Endothelial cell (in vitro differentiated cells): ENCODE measurements around the gene PLXNB2. TPM values are rescaled to one million over a fixed set of nuclear protein-coding genes. Genes with fewer than 3 reads are reported as not detected.

Experiments
- DNase-seq: peaks from one replicate; pipeline ENCODE4 v3.0.0; 2021; ENCODE audit warnings: low spot score
- H3K27ac Mint-ChIP-seq: one replicate; pipeline ENCODE4 v1.8.0; 2021; ENCODE audit warnings: mixed read lengths, inconsistent platforms; ENCODE audit not compliant: unreplicated experiment
- H3K27me3 Mint-ChIP-seq: one replicate; pipeline ENCODE4 v1.8.0; 2021; ENCODE audit warnings: mild to moderate bottlenecking, moderate library complexity, mixed read lengths, inconsistent platforms; ENCODE audit not compliant: unreplicated experiment
- H3K36me3 Mint-ChIP-seq: one replicate; pipeline ENCODE4 v1.8.0; 2021; ENCODE audit warnings: mild to moderate bottlenecking, low read depth, mixed read lengths, inconsistent platforms; ENCODE audit not compliant: unreplicated experiment
- H3K4me1 Mint-ChIP-seq: one replicate; pipeline ENCODE4 v1.8.0; 2021; ENCODE audit warnings: mild to moderate bottlenecking, mixed read lengths, inconsistent platforms; ENCODE audit not compliant: unreplicated experiment
- H3K4me3 Mint-ChIP-seq: one replicate; pipeline ENCODE4 v1.8.0; 2021; ENCODE audit warnings: mild to moderate bottlenecking, mixed read lengths, inconsistent platforms; ENCODE audit not compliant: unreplicated experiment
- H3K9me3 Mint-ChIP-seq: one replicate; pipeline ENCODE4 v1.8.0; 2021; ENCODE audit warnings: mixed read lengths, inconsistent platforms; ENCODE audit not compliant: unreplicated experiment
- CTCF ChIP-seq: fragments of 200-600 bp; sonication (generic); IDR thresholded peaks from one replicate; pipeline ENCODE4 v1.5.0; 2021; ENCODE audit warnings: antibody characterized with exemption; ENCODE audit not compliant: unreplicated experiment
- total RNA-seq: library from RNA; stranded (reverse); fragmentation: NEBNext Ultra II Directional; extraction: Animal tissue kit (Norgen Biotek cat#: 25700); gene quantifications from one replicate; pipeline ENCODE4 v1.2.1, GENCODE V29; 2021; ENCODE audit not compliant: unreplicated experiment

PLXNB2 gene
- total RNA-seq, 1 donor from 2014 or later, result 96.5 TPM

GRCh38 chr22:50264104-50264745, 43.2 kb downstream of the PLXNB2 start:
- H3K36me3 Mint-ChIP-seq, result peaks cover 5% of the 10 kb centered on the region
- no peak overlapping the region for H3K27ac Mint-ChIP-seq
- H3K27me3 Mint-ChIP-seq, result peaks cover 10% of the 10 kb centered on the region
- peaks cover 4% of the 10 kb centered on the region for H3K4me1 Mint-ChIP-seq
- no peaks in the 10 kb centered on the region for H3K9me3 Mint-ChIP-seq
- no peak overlapping the region for H3K4me3 Mint-ChIP-seq
- no peak for DNase-seq
- no peak for TF ChIP-seq CTCF

DNA sequence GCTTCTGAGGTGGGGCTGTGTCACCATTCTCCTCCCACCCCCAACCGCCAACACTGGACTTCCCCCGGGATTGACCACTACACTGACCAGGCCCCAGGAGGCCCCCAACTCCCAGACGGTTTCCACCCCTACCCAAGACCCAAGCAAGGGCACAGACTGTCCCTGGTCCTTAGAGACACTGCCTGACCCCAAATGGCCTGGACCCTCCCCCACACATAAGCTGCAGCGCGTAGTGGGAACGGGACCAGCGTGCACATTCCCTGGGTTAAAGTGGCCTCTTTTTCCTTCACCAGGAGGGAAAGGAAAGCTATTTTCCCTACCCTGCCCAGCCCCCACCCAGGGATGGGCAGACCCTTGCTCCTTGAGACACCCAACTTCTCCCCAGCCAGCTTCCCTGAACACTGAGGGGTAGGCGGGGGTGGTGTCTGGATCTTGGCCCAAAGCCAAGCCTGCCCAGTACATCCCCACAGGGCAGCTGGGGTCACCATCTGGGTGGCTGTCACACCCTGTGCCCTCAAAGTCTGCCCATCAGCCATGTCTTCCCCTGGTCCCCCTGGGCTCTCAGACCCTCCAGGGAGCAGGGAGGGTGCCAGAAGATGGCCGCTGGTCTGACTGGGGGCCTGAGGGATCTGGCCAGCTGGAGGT, 44.4 kb downstream of the PLXNB2 start:
- H3K4me1 Mint-ChIP-seq, result peaks cover 4% of the 10 kb centered on the region
- H3K4me3 Mint-ChIP-seq, result no peak overlapping the region
- no peaks in the 10 kb centered on the region for H3K9me3 Mint-ChIP-seq
- H3K27ac Mint-ChIP-seq, result no peak overlapping the region
- H3K27me3 Mint-ChIP-seq, result peaks cover 12% of the 10 kb centered on the region
- H3K36me3 Mint-ChIP-seq, result peaks cover 5% of the 10 kb centered on the region
- no peak for TF ChIP-seq CTCF
- no peak for DNase-seq

GRCh38 chr22:50262460-50262911, 45.0 kb downstream of the PLXNB2 start:
- H3K27me3 Mint-ChIP-seq, result peaks cover 14% of the 10 kb centered on the region
- peaks cover 5% of the 10 kb centered on the region for H3K36me3 Mint-ChIP-seq
- H3K27ac Mint-ChIP-seq, result no peak overlapping the region
- TF ChIP-seq CTCF, result no peak
- no peak for DNase-seq
- peaks cover 4% of the 10 kb centered on the region for H3K4me1 Mint-ChIP-seq
- peak overlapping the region; percentile 76 for H3K4me3 Mint-ChIP-seq
- H3K9me3 Mint-ChIP-seq, result no peaks in the 10 kb centered on the region

- Mint-ChIP-seq H3K4me3 (peak within 1 kb of the TSS; percentile 76), H3K9me3 (no peaks in the 10 kb centered on the region), H3K27me3 (peaks cover 14% of the 10 kb centered on the region), H3K36me3 (peaks cover 5% of the 10 kb centered on the region), H3K27ac (no peak within 1 kb of the TSS), H3K4me1 (peaks cover 4% of the 10 kb centered on the region)
- TF ChIP-seq CTCF, result no peak
- DNase-seq, result no peak
These were observed 45.6 kb downstream of the PLXNB2 start, which contains the start of gene MAPK12 for GRCh38 chr22:50261615-50262459. Gene MAPK12 (minus strand): TSS chr22:50261683. CDS start chr22:50261509, 174 bp downstream.
